Germinal center (tissue), 1 donor: ENCODE results near the gene AMN1.
"Not testable (repeated sequence)": the region's sequence is repeated elsewhere in the genome, so short reads cannot be mapped to it uniquely, and the experiment has no call there.

Source experiments
- DNase-seq: peaks from one replicate; pipeline ENCODE4 v3.0.0; 2012; ENCODE audit warnings: mixed read lengths, low spot score

The AMN1 gene

GRCh38 chr12:31728917-31729640, at the start of gene AMN1:
Gene AMN1 (minus strand): TSS chr12:31729021. CDS start chr12:31729008, 13 bp downstream.
- peak; percentile 98 for DNase-seq

GRCh38 chr12:31773867-31774266, 45.0 kb upstream of the AMN1 start:
- DNase-seq: peak; percentile 36

GRCh38 chr12:31773223-31773750, 44.5 kb upstream of the AMN1 start:
- DNase-seq: no peak

- no peak for DNase-seq
These were observed 43.9 kb upstream of the AMN1 start for GRCh38 chr12:31772685-31773222.

- DNase-seq: no peak
These were observed 43.4 kb upstream of the AMN1 start for GRCh38 chr12:31772186-31772585.

- no peak for DNase-seq
These were observed 39.2 kb upstream of the AMN1 start for GRCh38 chr12:31768046-31768445.

- no peak for DNase-seq
These were observed 37.1 kb upstream of the AMN1 start for GRCh38 chr12:31765931-31766330.

- no peak for DNase-seq
These were observed 31.0 kb upstream of the AMN1 start for GRCh38 chr12:31759632-31760459.

GRCh38 chr12:31758297-31758696, 29.5 kb upstream of the AMN1 start:
- DNase-seq: not testable (repeated sequence)

GRCh38 chr12:31756977-31757420, 28.2 kb upstream of the AMN1 start:
- DNase-seq: no peak

GRCh38 chr12:31752450-31752849, 23.6 kb upstream of the AMN1 start:
- DNase-seq: no peak

GRCh38 chr12:31751085-31751484, 22.3 kb upstream of the AMN1 start:
- no peak for DNase-seq

- DNase-seq: no peak
These were observed 21.9 kb upstream of the AMN1 start for GRCh38 chr12:31750747-31751039.

GRCh38 chr12:31749024-31749704, 20.3 kb upstream of the AMN1 start:
- DNase-seq: peak; percentile 38

- DNase-seq: no peak
These were observed 16.4 kb upstream of the AMN1 start for GRCh38 chr12:31745242-31745641.

- DNase-seq: not testable (repeated sequence)
These were observed 15.5 kb upstream of the AMN1 start for GRCh38 chr12:31744363-31744762.

GRCh38 chr12:31742891-31743290, 14.1 kb upstream of the AMN1 start:
- DNase-seq: peak; percentile 30

GRCh38 chr12:31740628-31741027, 11.8 kb upstream of the AMN1 start:
- DNase-seq: no peak

- no peak for DNase-seq
These were observed 8.9 kb upstream of the AMN1 start for GRCh38 chr12:31737763-31738162.

- DNase-seq: no peak
These were observed 8.5 kb upstream of the AMN1 start for GRCh38 chr12:31737345-31737744.

- no peak for DNase-seq
These were observed 7.7 kb upstream of the AMN1 start for GRCh38 chr12:31736472-31736871.
